Adipocyte (in vitro differentiated cells): ENCODE results near the gene TMEM167A.
A peak's percentile ranks its signal among the peaks of the same experiment; 100 is the strongest.
"Not testable (repeated sequence)": the region's sequence is repeated elsewhere in the genome, so short reads cannot be mapped to it uniquely, and the experiment has no call there.

Source experiments
- DNase-seq: peaks from one replicate; pipeline ENCODE4 v3.0.0-alpha.2; 2015; ENCODE audit warnings: low read depth
- H3K27me3 ChIP-seq: replicated peaks from 2 replicates; pipeline ENCODE4 v1.7.0; 2013; ENCODE audit warnings: mild to moderate bottlenecking, low read length, moderate library complexity; ENCODE audit not compliant: control insufficient read depth, insufficient read depth
- H3K36me3 ChIP-seq: 2 replicates; pipeline ENCODE4 v1.7.0; 2013; ENCODE audit warnings: low read length, mild to moderate bottlenecking, moderate library complexity; ENCODE audit not compliant: control insufficient read depth, insufficient read depth, severe bottlenecking
- H3K4me1 ChIP-seq: 2 replicates; pipeline ENCODE4 v1.7.0; 2013; ENCODE audit warnings: mild to moderate bottlenecking, low read length, moderate library complexity; ENCODE audit not compliant: control insufficient read depth, insufficient read depth
- H3K4me3 ChIP-seq: 2 replicates; pipeline ENCODE4 v1.7.0; 2013; ENCODE audit warnings: mild to moderate bottlenecking, low read length, moderate library complexity
- H3K9ac ChIP-seq: 2 replicates; pipeline ENCODE4 v1.7.0; 2013; ENCODE audit warnings: mild to moderate bottlenecking, low read length, moderate library complexity
- H3K9me3 ChIP-seq: 2 replicates; pipeline ENCODE4 v1.7.0; 2013; ENCODE audit warnings: mild to moderate bottlenecking, low read length, moderate library complexity; ENCODE audit not compliant: control insufficient read depth

Gene TMEM167A

GRCh38 chr5:83084336-83084735 lies 7.1 kb upstream of the TMEM167A start:
- Histone ChIP-seq H3K9ac (no peak overlapping the region), H3K27me3 (no peaks in the 10 kb centered on the region), H3K4me3 (no peak overlapping the region), H3K4me1 (peaks cover 13% of the 10 kb centered on the region), H3K9me3 (no peaks in the 10 kb centered on the region), H3K36me3 (no peaks in the 10 kb centered on the region)
- DNase-seq = no peak

- H3K27me3 ChIP-seq = no peaks in the 10 kb centered on the region
- no peaks in the 10 kb centered on the region for H3K36me3 ChIP-seq
Measured at GRCh38 chr5:83082750-83083149, 5.6 kb upstream of the TMEM167A start.

DNA sequence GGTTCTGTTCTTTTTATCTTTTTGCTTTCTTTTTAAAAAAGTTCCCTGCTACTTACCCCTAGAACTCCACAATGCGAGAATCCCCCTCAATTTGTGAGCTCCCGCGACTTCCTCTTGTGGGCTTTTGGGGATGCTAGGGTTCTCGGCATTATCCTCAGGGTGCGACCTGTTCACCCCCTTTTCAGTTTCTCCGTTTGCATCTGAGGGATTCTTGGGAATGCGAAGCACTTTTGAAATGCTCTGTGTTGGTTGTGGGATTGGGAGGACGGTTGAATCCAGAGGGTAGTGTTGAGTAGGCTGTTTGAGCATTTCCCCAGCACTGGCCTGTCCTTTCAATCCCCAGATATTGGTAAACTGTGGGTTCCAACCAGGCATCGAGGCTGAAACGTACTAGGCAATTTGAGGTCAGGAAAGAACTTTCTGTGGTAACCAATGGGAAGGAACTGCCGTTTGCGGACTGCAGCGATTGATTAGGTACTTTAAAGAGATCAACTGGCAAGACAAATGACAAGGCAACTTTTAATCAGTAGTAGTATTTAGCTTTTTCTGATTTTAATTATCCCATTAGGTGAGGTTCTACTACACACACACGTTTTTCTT lies 568 bp upstream of the TMEM167A start:
- Histone ChIP-seq H3K9me3 (no peaks in the 10 kb centered on the region), H3K9ac (peak overlapping the region; percentile 97), H3K4me3 (peak overlapping the region; percentile 96), H3K4me1 (peaks cover 35% of the 10 kb centered on the region), H3K27me3 (no peaks in the 10 kb centered on the region), H3K36me3 (no peaks in the 10 kb centered on the region)
- peak; percentile 54 for DNase-seq

More at GRCh38 chr5:83082750-83083149, 5.6 kb upstream of the TMEM167A start:
- Histone ChIP-seq H3K9me3 (no peaks in the 10 kb centered on the region), H3K9ac (no peak overlapping the region), H3K4me3 (no peak overlapping the region), H3K4me1 (peaks cover 22% of the 10 kb centered on the region)
- DNase-seq = no peak

DNA sequence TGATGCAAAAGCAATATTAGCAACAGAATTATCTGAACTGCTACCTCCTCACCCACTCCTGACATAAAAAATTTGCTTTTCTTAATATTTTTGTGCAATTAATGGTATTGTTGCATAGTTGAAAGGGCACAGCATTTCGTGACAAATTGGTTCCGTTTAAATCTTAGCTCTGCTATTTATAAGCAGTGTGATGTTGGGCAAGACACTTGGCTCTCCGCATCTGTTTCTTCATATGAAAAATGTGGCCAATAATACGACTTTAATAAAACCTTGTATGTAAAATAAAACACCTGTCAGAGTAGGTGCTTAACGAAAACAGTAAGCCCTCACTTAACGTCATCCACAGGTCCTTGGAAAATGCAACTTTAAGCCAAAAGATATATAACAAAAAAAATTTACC lies 4.2 kb downstream of the TMEM167A start:
- Histone ChIP-seq H3K27me3 (no peaks in the 10 kb centered on the region), H3K9me3 (no peaks in the 10 kb centered on the region), H3K4me3 (peak overlapping the region; percentile 20), H3K36me3 (no peaks in the 10 kb centered on the region), H3K4me1 (peaks cover 55% of the 10 kb centered on the region), H3K9ac (no peak overlapping the region)
- DNase-seq = no peak

DNA sequence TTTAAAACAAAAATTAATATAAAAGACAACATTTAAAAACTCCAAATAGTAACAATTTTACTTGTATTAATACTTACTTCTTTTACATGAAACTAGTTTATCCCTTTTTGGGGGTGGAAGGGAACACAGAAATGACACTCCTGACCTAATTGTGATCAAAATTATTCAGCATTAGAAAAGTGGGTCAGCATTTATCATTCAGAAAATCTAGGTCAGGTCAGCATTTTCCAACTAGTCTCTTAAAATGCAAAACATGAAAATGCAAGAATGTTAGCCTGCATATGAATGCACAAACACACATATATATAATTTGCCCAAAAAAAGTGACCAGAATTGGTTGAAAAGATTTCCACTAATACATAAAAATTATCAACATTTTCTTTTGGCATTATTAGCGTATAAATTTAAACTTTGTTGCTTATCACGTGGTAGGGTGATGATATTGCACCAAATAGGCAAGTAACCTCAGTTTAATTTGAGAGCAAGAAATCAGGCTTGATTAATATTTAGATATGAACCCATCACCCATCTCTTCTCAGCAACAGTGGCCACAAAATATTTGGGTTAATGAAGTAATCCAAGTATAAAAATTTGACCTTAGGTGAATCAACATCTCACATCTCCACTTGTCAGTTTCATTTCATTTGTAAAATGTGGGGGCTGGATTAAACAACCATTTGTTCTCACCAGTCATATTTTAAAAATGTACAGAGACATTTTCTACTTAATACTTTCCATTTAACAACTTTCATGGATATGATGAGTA lies 5.7 kb downstream of the TMEM167A start:
- H3K27me3 ChIP-seq = no peaks in the 10 kb centered on the region

DNA sequence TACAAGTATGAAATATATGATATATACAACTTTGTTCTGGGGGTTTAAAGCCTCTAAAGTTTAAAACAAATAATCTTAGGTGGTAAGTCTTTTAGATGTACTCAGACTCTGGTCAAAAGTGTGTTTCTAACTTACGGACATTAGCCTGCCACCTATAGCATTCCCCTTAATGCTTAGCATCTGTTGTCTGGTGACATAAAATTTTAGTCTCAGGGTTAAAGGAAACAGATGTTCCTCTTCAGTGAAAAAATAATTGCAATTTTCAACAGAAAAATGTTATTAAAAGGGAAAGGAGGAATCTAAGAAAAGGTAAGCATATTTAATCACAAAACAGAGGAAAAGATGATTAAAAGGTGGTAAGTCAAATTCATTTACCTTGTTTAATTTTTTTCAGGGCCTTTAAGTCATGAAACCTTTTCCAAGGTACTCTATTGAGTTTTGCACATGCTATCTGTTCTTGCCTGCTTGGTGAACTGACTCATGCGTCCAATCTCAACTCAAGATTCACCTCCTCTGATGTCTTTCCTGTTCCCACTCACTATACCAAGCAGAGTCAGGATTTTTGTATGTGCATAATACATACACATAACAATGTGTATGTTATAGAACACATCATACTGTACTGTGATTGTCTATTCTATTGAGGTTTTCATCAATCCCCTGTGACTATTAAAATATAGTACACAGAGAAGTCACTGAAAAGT lies 7.9 kb downstream of the TMEM167A start:
- Histone ChIP-seq H3K4me1 (peaks cover 55% of the 10 kb centered on the region), H3K4me3 (no peak overlapping the region), H3K9ac (no peak overlapping the region), H3K36me3 (peaks cover 5% of the 10 kb centered on the region), H3K27me3 (no peaks in the 10 kb centered on the region), H3K9me3 (no peaks in the 10 kb centered on the region)
- no peak for DNase-seq

More for the DNA sequence above, 5.7 kb downstream of the TMEM167A start:
- no peaks in the 10 kb centered on the region for H3K9me3 ChIP-seq
- no peaks in the 10 kb centered on the region for H3K36me3 ChIP-seq
- peak overlapping the region; percentile 29 for H3K4me3 ChIP-seq
- DNase-seq = no peak
- no peak overlapping the region for H3K9ac ChIP-seq
- H3K4me1 ChIP-seq = peaks cover 60% of the 10 kb centered on the region

DNA sequence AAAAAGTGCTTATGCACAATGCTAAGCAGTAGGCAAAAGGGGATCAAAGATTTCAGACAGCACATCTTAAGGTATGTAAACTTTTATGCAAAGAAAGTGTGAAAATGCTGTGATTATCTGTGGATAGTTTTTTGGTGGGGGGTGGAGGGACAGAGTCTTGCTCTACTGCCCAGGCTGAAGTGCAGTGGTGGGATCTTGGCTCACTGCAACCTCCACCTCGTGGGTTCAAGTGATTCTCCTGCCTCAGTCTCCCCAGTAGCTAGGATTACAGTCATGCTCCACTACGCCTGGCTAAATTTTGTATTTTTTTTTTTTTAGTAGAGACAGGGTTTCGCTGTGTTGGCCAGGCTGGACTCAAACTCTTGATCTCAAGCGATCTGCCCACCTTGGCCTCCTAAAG lies 9.8 kb downstream of the TMEM167A start:
- not testable (repeated sequence) for H3K9ac ChIP-seq, H3K27me3 ChIP-seq, H3K9me3 ChIP-seq, H3K4me3 ChIP-seq, DNase-seq
- Histone ChIP-seq H3K4me1 (peaks cover 36% of the 10 kb centered on the region), H3K36me3 (peaks cover 20% of the 10 kb centered on the region)

DNA sequence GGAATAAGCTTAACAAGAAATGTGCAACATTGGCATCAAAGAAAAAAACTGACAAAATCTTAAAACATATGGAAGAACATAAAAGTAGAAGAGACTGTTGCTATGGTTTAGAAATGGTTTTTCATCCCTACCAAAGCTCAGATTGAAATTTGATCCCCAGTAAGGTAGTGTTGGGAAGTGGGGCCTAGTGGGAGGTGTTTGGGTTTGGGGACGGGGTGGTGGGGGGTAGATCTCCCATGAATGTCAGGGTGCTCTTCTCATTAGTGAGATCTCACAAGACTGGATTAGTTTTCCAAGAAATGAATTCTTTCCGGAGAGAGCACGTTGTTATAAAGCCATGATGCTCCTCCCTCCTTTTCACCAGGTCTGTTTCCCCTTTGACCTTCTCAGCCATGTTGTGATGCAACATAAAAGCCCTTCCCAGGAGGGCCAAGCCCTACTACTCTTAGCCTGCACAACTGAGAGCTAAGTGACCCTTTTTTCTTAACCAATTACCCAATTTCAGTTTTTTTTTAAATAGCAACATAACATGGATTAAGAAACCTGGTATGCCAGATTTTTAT lies 10.6 kb downstream of the TMEM167A start:
- Histone ChIP-seq H3K9ac (no peak overlapping the region), H3K27me3 (no peaks in the 10 kb centered on the region), H3K36me3 (peaks cover 25% of the 10 kb centered on the region), H3K9me3 (no peaks in the 10 kb centered on the region), H3K4me1 (peaks cover 29% of the 10 kb centered on the region), H3K4me3 (no peak overlapping the region)
- no peak for DNase-seq

DNA sequence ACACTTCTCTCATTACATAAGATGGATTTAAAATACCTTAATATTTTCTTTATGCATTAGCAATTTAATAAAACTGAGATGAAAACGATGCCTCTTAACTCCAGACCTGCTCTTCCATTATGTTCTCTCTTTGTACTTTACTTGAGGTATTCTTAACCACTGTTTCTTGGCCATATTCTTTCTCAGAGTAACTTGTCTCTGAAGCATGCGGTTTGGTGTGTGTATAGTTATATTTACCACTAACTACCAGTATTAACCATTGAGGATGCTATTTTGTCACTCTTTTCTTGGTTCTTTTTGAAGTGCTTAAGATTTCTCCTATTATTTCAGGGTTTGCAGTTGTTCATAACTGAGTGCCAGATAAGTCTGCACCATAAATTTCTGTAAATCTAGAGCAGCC lies 17.9 kb downstream of the TMEM167A start:
- H3K36me3 ChIP-seq = peaks cover 81% of the 10 kb centered on the region
- no peak for DNase-seq

GRCh38 chr5:83058726-83059125 lies 18.5 kb downstream of the TMEM167A start:
- peaks cover 83% of the 10 kb centered on the region for H3K36me3 ChIP-seq
- no peak for DNase-seq
- H3K4me1 ChIP-seq = no peaks in the 10 kb centered on the region
- no peaks in the 10 kb centered on the region for H3K9me3 ChIP-seq
- no peak overlapping the region for H3K9ac ChIP-seq
- H3K4me3 ChIP-seq = no peak overlapping the region
- H3K27me3 ChIP-seq = no peaks in the 10 kb centered on the region

More for the DNA sequence above, 17.9 kb downstream of the TMEM167A start:
- Histone ChIP-seq H3K27me3 (no peaks in the 10 kb centered on the region), H3K9me3 (no peaks in the 10 kb centered on the region), H3K4me1 (no peaks in the 10 kb centered on the region), H3K9ac (no peak overlapping the region), H3K4me3 (no peak overlapping the region)

DNA sequence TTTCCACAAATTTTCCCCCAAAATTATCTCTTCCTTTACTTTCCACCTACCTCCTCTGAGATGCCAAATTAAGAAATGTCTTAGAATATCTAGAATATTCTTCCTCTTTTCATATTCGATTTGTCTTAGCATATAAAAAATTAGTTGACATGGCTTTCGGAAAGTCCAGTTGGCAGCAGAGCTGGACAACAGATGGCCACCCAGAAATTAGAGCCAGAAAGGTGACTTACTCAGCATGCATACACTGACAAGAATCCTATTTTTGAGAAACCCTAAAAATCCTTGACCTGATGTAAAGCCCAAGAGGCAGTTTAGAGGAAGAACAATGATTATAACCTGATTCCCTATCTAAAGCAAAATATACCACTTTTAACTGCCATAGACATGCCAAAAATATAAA lies 22.0 kb downstream of the TMEM167A start:
- Histone ChIP-seq H3K9me3 (no peaks in the 10 kb centered on the region), H3K36me3 (peaks cover 77% of the 10 kb centered on the region), H3K9ac (no peak overlapping the region), H3K4me1 (no peaks in the 10 kb centered on the region), H3K27me3 (no peaks in the 10 kb centered on the region), H3K4me3 (no peak overlapping the region)
- no peak for DNase-seq
